Stimulated activated CD4-positive, alpha-beta T cell treated with anti-CD3 and anti-CD28 coated beads, Interleukin-1b, Interleukin-23, amount 100 ng/mL, for 1 hour (primary cell): ENCODE results near the gene SMURF1.

Experiments
- DNase-seq, 2 donors: peaks; one replicate each; pipeline ENCODE4 v3.0.0-alpha.2; 2020; ENCODE audit warnings: low read depth in 2 of 2

SMURF1 gene

DNA sequence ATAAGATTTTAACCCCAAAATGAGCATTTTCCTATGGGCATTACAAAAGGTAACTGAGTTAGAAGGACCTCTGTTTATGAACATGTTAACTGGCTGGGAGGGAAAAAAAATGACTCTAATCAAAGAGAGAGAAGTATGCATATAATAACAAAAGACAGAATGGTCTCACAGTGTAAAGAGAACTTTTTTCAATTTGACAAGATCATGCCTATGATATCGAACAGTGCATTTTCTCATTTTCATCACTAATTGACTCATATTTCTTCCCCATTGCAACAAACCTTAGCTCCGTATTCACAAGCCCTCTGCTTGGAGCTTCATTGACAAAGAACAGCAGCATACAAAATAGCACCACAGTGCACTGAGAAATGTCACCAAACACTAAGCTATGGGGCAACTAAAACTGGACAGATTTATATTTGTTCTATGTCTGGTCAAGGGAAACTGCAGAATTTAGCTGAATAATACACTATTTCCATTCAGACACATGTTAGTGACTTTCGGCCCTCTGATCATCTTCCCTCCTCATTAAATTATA lies 45.6 kb downstream of the SMURF1 start:
- DNase-seq: no peak

DNA sequence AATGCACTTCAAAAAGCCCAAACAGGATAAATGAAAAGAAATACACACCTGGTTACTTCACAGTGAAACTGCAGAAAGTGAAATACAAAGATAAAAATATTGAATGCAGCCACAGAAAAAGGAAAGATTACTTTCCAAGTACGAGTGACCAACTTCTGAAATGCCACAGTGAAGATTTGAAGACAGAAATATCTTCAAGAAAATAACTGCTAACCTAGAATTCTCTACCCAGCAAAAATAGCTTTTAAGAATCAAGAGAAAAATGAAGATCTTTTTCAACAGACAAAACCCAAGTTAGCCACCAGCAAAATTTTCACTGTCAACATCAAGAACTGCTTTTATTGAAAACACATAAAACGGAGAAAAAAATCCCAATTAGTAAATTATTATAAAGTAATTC lies 46.2 kb downstream of the SMURF1 start:
- DNase-seq: no peak

DNA sequence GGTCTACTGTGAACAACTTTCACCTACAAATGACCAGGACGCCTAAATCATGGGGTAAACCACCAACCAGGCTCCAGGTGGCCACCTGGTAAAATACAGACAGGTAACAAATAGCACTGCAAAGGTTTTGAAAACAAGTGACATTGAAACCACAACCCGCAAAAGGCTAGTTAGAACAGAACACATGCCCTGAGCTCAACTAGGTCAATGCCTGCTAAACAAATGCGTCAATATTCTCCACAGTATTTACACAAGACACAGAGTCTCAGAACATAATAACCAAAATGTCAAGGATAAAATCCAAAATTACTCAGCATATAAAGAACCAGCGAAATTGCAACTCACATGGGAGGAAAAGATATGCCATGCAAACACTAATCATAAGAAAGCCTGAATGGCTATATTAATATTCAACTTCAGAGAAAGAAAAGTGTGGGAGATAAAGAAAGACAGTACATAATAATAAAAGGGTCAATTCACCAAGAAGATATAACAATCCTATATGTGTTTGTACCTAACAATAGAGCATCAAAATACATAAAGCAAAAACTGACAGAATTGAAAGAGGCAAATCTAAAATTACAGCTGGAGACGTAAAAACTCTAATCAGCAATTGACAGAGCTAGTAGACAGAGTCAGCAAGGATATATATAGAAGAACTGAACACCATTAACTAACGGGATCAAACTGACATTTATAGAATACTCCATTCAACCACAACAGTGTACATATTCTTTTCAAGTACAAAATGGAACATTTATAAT lies 47.6 kb downstream of the SMURF1 start:
- no peak for DNase-seq

DNA sequence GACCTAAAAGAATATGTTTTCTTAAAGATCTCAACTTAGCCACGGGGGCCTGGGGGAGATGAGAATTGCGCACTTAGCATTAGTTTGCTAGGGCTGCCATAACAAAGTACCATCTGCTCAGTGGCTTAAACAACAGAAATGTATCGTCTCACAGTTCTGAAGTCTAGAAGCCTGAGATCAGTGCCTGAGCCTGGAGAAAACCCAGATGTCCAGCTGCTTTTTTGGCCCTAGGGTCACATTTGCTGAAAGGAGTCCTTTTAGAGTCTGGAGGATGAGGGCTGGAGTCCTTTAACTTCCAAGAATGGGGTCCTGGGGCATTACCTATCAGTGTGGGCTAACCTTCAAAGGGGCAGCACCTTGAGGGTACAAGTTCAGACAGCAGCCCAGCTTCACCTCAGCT lies 48.2 kb downstream of the SMURF1 start:
- no peak for DNase-seq

DNA sequence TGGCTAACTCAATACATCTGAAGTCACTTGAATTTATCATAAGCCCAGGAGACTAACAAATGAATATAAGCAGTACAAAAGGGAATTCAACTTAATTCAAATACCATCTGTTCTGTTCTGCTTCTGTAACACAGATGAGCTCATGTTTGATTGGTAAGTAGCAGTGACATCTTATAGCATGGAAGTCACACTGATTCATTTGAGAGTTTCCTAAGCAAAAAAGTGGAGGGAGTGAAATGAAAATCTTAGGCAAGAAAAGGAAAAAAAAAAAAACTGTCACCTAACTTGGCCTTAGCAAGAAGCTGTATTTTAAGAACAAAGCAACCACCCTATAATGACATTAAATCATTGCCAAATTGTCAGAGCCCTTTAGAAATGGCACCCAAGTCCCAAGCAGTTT lies 49.5 kb downstream of the SMURF1 start:
- DNase-seq: no peak

DNA sequence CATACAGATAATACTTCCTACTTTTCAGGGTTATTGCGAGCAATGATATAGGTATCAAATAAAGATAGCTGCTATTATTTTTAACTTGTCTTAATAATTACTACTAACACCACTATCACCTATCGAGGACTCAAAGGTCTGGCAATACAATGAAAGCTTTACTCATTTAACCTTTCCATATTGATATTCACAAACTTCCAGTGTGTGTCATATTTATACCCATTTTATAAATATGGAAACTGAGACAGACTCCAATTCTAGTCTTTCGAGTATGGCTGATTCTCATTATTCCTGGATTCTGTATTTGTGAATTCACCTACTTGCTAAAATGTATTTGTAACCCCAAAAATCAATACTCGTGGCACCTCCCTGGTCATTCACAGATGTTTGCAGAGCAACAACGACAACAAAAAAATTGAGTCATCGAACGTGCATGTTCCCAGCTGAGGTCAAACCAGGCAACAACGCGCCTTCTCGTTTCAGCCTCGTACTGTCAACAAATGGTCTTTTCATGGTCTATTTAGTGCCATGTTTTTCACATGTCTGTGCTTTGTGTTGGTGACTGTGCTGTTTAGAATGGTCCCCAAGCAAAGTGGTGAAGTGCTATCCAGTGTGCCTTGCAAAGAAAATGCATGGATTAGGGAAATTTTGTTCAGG lies 51.7 kb downstream of the SMURF1 start:
- no peak for DNase-seq

DNA sequence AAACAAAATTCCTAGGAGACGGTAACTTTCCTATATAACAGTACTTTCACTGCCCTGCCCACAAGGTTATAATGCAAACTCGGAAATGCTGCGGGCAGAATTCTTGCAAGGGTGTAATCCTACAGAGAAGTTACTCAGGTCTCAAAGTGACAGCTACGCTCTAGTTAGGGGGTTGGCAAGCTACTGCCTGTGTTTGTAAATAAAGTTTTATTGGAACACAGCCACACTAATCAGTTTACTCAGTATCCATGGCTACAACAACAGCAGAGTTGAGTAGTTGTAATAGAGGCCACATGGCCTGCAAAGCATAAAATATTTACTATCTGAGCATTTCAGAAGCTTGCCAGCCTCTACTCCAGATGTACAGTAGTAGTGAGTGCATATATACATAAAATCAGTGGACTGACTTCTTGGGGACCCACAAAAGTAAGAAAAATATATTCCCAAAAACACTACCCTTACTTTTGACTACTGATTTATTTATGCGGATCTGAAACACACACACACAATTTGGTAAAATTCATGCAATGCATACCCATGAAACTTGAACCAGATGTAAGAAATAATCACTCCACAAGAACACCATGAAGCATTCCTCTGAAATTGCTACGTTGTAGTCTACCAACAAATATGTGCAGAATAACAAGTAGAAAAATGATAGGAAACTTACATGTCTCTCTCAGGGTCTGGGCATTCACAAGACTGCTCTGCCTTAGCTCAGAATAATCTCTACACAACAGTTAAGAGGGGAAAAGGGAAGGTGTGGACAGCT lies 53.0 kb downstream of the SMURF1 start:
- DNase-seq: no peak

DNA sequence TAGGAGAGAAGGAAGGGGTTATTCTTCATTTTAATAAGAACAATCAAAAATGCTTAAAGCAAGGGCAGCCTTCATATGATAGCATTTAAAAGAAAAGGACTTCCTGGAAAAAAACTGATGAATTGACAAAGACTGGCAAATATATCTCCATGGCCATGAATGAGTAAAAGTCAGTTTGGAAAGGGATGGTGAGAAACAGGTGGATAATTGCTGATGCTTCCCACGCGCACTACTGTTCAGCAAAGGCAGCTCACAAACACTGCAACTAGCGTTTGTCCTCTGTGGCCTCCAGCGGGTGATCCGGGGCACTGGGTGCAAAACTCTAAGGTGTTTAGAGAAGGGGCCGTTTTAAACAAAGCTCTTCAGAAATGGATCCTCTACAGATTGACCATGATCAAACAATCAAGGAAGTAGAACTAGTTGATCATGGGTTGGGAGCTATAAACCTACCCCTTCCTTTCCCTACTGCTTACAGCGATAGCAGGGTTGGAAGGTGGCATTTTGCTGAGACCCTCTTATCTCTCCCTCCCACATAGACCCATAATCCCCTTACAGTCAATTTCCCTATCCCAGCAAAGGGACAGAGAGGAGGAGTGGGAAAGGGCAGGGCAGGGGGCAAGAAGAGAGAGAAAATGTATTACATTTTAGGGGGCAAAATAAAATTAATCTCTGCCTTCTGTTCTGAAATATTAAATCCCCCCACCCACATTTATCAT lies 53.8 kb downstream of the SMURF1 start:
- DNase-seq: no peak

DNA sequence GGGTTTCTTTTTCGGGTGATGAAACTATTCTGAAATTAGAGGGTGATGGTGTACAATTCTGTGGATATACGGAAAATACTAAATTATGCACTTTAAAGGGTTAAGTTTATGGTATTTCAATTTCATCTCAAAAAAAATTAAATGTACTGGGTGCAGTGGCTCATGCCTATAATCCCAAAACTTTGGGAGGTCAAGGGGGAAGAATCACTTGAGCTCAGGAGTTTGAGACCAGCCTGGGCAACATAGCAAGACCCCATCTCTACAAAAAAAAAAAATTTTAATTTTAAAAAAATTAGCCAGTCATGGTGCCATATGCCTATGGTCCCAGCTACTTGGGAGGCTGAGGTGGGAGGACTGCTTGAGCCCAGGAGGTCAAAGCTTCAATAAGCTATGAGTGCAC lies 57.0 kb downstream of the SMURF1 start:
- no peak for DNase-seq

DNA sequence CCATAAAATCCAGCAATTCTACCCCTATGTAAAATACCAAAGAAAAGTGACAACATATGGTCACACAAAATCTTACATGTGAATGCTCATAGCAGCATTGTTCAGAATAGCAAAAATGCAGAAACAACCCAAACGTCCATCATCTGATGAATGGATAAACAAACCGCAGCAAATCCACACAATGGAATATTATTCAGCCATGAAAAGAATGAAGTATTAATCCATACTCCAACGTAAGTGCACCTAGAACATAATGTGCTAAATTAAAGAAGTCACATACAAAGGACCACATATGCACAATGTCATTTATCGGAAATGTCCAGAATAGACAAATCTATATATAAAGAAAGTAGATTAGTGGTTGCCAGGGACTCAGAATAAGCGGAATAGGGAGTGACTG lies 57.4 kb downstream of the SMURF1 start:
- no peak for DNase-seq

DNA sequence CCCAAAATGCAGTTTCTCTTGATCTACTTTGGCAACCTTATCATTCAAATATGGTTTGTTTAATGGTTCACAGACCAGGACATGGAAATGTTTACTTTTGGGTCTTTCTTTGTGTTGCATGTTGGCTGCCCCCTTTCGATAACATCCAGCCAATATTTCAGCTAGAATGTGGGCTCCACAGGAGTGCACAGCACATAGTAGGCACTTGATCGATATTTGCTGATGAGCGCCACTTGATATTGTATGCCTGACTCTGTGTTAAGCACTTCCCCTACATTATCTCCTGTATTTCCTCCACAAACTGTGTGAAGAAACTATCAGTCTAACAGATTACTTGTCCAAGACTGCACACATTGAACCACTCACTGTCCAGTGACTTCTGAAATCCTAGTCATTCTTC lies 60.2 kb downstream of the SMURF1 start:
- no peak for DNase-seq

DNA sequence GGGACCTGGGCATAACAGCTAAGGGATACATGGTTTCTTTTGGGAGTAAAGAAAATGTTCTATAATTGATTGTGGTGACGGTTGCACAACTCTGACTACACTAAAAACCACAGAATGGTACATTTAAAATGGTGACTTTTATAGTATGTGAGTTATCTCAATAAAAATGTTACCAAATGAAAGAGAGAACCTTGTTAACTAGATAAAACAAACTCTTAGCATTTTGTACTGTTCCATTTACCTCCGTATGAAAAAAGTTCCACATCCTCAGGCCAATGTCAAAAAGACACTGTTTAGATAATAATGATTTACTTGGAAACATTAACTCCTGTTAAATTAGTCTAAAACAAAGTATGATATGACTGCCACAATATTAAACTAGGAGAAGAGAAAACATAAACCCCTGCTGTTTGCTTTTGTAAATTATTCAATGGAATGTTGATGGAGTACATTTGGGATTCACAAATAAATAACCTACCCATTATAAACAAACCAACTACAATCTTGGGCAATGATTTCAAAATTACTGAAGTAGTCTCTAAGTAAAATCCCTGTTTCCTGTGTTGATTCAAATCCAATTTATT lies 60.7 kb downstream of the SMURF1 start:
- no peak for DNase-seq

DNA sequence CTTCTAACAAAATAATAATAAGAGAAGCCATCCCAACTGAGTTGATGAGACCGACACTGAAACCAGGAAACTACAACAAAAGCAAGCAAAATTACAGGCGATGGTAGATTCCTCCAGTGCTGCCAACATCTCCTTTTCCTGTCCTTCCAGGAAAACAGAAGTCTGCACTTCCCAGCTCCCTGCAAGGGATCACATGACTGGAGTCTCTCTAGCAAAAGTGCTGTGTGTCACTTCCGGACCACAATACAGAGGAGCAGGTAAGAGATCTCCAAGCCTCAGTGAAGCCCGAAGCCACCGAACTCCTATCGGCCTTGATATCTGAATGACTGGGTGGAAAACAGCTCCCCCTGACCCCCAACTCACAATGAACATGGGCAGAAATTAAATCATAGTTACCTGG lies 63.2 kb downstream of the SMURF1 start:
- DNase-seq: no peak

DNA sequence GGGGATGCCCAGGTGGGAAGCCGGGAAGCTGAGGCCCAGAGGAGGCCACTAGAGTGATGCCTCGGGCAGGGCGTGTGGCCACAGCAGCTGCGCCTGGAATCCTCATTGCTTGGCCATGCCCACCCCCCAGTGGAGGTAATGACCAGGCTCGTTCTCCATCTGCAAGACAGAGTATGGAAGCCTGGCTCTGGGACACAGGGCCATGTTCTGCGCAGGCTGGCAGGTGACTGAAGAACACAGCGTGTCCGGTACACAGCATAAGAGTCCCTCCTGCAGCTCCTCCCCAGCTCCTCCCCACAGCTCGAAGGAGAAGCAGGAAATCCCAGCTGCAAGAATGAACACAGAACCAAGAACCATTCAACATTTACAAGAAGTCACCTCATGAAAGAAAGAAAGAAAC lies 64.8 kb downstream of the SMURF1 start:
- DNase-seq: no peak

DNA sequence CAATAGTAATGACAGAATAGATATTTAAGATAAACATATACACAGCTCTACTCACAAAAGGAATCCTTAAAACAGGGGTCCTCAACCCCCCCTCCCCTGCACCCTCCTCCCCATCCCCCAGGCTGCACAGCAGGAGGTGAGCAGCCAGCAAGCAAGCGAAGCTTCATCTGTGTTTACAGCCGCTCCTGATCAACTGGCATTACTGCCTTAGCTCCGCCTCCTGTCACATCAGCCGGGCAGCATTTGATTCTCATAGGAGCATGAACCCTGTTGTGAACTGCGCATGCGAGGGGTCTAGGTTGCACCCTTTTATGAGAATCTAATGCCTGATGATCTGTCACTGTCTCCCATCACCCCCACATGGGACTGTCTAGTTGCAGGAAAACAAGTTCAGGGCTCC lies 65.5 kb downstream of the SMURF1 start:
- DNase-seq: no peak

DNA sequence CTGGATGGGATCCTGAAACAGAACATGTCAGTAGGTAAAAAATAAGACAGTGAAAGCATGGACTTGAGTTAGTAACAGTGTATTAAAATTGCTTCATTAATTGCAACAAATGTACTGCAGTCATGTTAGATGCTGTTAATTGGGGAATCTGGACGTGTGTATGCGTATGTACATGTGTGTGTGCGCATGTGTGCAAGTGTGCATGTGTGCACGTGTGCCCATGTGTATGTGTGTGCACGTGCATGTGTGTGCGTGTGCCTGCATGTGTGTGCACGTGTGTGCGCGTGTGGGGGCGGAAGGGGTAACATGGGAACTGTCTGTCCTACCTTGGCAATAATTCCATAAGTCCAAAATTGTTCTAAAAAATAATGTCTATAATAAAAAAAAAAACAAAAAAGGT lies 67.3 kb downstream of the SMURF1 start:
- no peak for DNase-seq

DNA sequence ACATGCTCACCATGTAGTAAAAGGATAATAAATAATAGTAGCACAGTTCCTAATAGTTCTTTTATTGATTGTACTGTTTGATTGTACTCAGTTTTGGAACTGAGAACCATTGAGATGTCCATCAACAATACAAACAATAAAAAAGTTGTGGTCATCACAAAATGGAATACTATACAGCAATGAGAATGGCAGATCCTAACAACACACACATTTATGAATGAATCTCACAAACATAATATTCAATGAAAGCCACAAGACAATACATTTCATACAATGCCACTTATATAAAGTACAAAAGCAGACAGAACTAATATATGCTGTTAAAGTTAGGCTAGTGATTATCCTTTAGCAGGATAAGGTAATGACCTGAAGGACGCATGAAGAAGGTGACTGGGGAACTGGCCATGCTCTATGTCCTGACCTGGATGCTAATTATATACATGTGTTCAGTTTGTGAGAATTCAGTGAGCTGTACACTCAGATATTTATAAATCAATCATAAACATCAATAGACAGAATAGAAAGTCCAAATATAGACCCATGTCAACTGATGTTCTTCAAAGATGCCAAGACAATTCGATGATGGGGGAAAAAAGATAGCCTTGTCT lies 70.0 kb downstream of the SMURF1 start:
- no peak for DNase-seq

DNA sequence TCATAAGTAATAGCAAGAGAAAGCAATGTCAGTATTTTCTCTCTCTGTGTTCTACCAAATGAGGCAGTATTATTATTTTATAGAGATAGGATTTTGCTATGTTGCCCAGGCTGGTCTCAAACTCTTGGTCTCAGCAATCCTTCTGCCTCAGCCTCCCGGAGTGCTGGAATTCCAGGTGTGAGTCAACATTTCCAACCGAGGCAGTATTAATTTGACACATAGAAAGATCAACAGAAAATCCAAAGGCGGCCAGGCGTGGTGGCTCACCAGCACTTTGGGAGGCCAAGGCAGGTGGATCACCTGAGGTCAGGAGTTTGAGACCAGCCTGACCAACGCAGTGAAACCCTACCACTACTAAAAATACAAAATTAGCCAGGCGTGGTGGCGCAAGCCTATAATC lies 71.8 kb downstream of the SMURF1 start:
- no peak for DNase-seq

DNA sequence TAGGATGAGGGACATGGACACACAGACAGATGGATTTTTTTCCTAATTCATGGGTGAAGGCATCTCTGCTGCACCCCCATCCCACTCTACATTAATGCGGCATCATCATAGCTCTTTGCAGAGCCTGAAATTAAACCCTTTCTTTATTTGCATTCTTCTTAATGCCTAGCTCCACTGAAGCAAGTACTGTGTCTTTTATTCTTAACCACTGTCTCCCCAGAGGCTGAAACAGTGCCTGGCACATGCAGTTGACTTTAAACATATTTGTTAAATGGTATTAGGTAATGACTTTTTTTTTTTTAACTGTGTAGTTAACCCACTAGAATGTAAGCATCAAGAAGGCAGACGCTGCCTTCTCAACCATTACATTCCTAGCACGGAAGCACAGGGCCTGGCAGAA lies 73.5 kb downstream of the SMURF1 start:
- DNase-seq: no peak

DNA sequence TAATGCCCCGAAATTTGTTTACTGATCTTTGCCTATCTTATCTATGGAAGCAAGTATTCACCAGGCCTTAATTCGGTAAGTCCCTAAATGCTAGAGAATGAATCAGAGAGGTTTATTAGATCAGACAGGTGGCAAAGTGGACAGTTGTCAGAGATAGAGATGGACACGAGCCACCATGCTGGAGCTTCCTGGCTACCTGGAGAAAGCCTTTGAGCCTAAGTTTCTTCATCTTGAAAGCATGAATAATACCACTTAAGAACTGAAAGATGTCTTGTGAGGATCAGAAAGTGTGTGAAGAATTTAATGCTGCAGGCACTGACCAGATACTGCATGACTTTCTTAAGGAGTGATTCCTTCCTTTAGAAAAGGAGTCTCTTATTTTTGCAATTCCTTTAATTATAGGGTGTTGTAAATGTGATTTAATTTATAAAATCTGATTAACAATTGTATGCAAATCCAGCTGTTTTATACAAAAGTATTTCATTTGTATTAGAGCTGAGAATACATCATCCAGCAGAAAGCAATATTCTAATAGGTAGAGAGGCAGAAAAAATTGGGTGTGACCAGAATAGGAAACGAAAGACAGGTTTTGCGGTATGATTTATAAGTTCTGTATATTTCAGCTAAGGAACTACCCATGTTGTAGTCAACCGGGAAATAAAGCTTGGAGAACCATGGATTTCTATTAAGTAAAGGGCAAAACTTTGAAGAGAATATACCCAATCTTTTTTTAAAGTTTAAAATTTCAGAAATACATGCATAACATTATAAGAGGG lies 82.7 kb downstream of the SMURF1 start:
- DNase-seq: no peak
